HCT116 (cell line): ENCODE measurements around the gene ITGA11.

Experiments
- CTCF ChIP-seq, 3 experiments: fragments of 200-600 bp in 1 of 3; sonication (generic) in 1 of 3; IDR thresholded peaks in 2 of 3; conservative IDR thresholded peaks in 1 of 3; 2 replicates each; pipeline ENCODE4 v1.5.1; 2012 to 2017; ENCODE audit warnings: low read depth in 2 of 3, low read length in 2 of 3, antibody characterized with exemption in 1 of 3, borderline replicate concordance in 1 of 3, control low read depth in 1 of 3, mild to moderate bottlenecking in 1 of 3, mixed read lengths in 1 of 3, mixed run types in 1 of 3, moderate library complexity in 1 of 3; ENCODE audit not compliant: insufficient read depth in 1 of 3
- ELF1 ChIP-seq: IDR thresholded peaks from 2 replicates; pipeline ENCODE4 v1.6.1; 2012; ENCODE audit warnings: low read depth, borderline replicate concordance
- EZH2 ChIP-seq: fragments of 200-600 bp; sonication (generic); IDR thresholded peaks from 2 replicates; pipeline ENCODE4 v1.6.1; 2017; ENCODE audit warnings: antibody characterized with exemption, mixed run types
- EZH2phosphoT487 ChIP-seq: fragments of 200-600 bp; IDR thresholded peaks from 2 replicates; pipeline ENCODE4 v1.6.1; 2018; ENCODE audit warnings: antibody characterized with exemption, borderline replicate concordance
- JUND ChIP-seq: IDR thresholded peaks from 2 replicates; pipeline ENCODE4 v1.6.1; 2012
- POLR2A ChIP-seq: IDR thresholded peaks from 2 replicates; pipeline ENCODE4 v1.7.0; 2011; ENCODE audit warnings: borderline replicate concordance; ENCODE audit not compliant: insufficient read depth, insufficient read length; ENCODE audit errors: extremely low read depth
- POLR2AphosphoS5 ChIP-seq: IDR thresholded peaks from 2 replicates; pipeline ENCODE4 v1.6.1; 2011; ENCODE audit warnings: mild to moderate bottlenecking, low read depth, low read length, moderate library complexity
- SIN3A ChIP-seq: IDR thresholded peaks from 2 replicates; pipeline ENCODE4 v1.6.1; 2012; ENCODE audit warnings: low read depth
- SP1 ChIP-seq: IDR thresholded peaks from 2 replicates; pipeline ENCODE4 v1.6.1; 2012; ENCODE audit warnings: low read depth
- SRF ChIP-seq: IDR thresholded peaks from 2 replicates; pipeline ENCODE4 v1.6.1; 2012; ENCODE audit warnings: low read depth
- ZNF274 ChIP-seq: fragments of 200-500 bp; sonication (Bioruptor generic); IDR thresholded peaks from 2 replicates; pipeline ENCODE4 v1.6.1; 2014; ENCODE audit warnings: mild to moderate bottlenecking, low read depth, low read length, inconsistent platforms

DNA sequence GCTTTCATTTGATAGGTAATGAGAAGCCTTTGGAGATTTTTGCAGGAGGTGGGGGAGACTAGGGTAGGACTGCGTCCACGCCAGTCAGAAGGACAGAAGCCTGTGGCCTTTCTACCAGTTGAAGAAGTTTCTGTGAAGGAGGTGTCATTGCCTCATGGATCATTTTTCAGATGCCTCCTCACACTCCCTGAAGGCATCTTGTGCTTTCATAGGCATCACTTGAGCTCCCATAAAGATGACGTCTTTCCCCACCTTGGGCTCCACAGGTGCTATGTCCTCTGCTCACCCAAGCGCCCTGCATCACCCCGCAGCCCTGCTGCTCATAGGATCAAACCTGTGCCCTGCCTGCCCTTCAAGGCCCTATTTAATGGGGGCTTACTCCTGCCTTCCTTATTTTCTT is 7.5 kb upstream of the ITGA11 start:
- TF ChIP-seq EZH2 = no peak
- no peak for TF ChIP-seq ZNF274
- TF ChIP-seq POLR2AphosphoS5 = no peak
- TF ChIP-seq CTCF (IDR thresholded peaks at IDR 0.05 in 2 of 3, conservative IDR thresholded peaks at IDR 0.05 in 1 of 3; ENCODE audit: borderline replicate concordance in 1 of 3, insufficient read depth in 1 of 3, low read depth in 2 of 3, low read length in 2 of 3) = no peak
- no peak for TF ChIP-seq POLR2A
- TF ChIP-seq EZH2phosphoT487 = no peak
- no peak for TF ChIP-seq SRF
- TF ChIP-seq ELF1 = no peak
- TF ChIP-seq SIN3A = no peak
- no peak for TF ChIP-seq SP1
- no peak for TF ChIP-seq JUND
